SK-N-SH treated with all-trans-retinoic acid at 6 μM for 48 hours (cell line): Measurements from ENCODE around the gene SH3PXD2B.

ENCODE experiments used
- ATAC-seq: fragments of 200-7000 bp; cut with Tn5 transposase; 3 replicates; pipeline ENCODE4 v1.9.1; 2020; ENCODE audit warnings: mild to moderate bottlenecking, moderate library complexity
- BACH2 ChIP-seq: fragments of 250-450 bp; sonication (Bioruptor Pico); IDR thresholded peaks from 2 replicates; pipeline ENCODE4 v1.9.0; 2021; ENCODE audit warnings: mild to moderate bottlenecking, borderline replicate concordance
- CREB5 ChIP-seq: fragments of 250-450 bp; sonication (Bioruptor Pico); IDR thresholded peaks from 2 replicates; pipeline ENCODE4 v1.5.1; 2020; ENCODE audit warnings: low read depth, mild to moderate bottlenecking, moderate library complexity
- CSDC2 ChIP-seq: fragments of 250-450 bp; sonication (Bioruptor Pico); IDR thresholded peaks from 2 replicates; pipeline ENCODE4 v1.5.0; 2020; ENCODE audit warnings: mild to moderate bottlenecking, moderate library complexity
- CSRNP3 ChIP-seq: fragments of 250-450 bp; sonication (Bioruptor Pico); IDR thresholded peaks from 2 replicates; pipeline ENCODE4 v1.5.1; 2021; ENCODE audit warnings: mild to moderate bottlenecking, moderate library complexity
- ESRRG ChIP-seq: fragments of 250-450 bp; sonication (Bioruptor Pico); IDR thresholded peaks from 2 replicates; pipeline ENCODE4 v1.6.1; 2021; ENCODE audit warnings: mild to moderate bottlenecking
- GLIS3 ChIP-seq: fragments of 250-450 bp; sonication (Bioruptor Pico); IDR thresholded peaks from 2 replicates; pipeline ENCODE4 v1.5.0; 2020; ENCODE audit warnings: mild to moderate bottlenecking, moderate library complexity
- ISL1 ChIP-seq: fragments of 250-450 bp; sonication (Bioruptor Pico); IDR thresholded peaks from 2 replicates; pipeline ENCODE4 v2.1.2; 2022; ENCODE audit warnings: mild to moderate bottlenecking, moderate library complexity
- OSR1 ChIP-seq: fragments of 250-450 bp; sonication (Bioruptor Pico); IDR thresholded peaks from 2 replicates; pipeline ENCODE4 v1.8.0; 2022; ENCODE audit warnings: moderate library complexity, mild to moderate bottlenecking, inconsistent platforms
- PATZ1 ChIP-seq: fragments of 250-450 bp; sonication (Bioruptor Pico); IDR thresholded peaks from 2 replicates; pipeline ENCODE4 v1.8.0; 2020; ENCODE audit warnings: mild to moderate bottlenecking, moderate library complexity, borderline replicate concordance
- POU6F1 ChIP-seq: fragments of 250-450 bp; sonication (Bioruptor Pico); IDR thresholded peaks from 2 replicates; pipeline ENCODE4 v1.8.0; 2021; ENCODE audit warnings: low read depth, mild to moderate bottlenecking, moderate library complexity, borderline replicate concordance
- PPARA ChIP-seq: fragments of 250-450 bp; sonication (Bioruptor Pico); IDR thresholded peaks from 2 replicates; pipeline ENCODE4 v1.5.0; 2020; ENCODE audit warnings: mild to moderate bottlenecking, borderline replicate concordance
- RARB ChIP-seq: fragments of 250-450 bp; sonication (Bioruptor Pico); IDR thresholded peaks from 2 replicates; pipeline ENCODE4 v1.8.0; 2021; ENCODE audit warnings: mild to moderate bottlenecking, moderate library complexity
- SNAI2 ChIP-seq: fragments of 250-450 bp; sonication (Bioruptor Pico); IDR thresholded peaks from 2 replicates; pipeline ENCODE4 v1.5.0; 2020; ENCODE audit warnings: mild to moderate bottlenecking, moderate library complexity
- TCF4 ChIP-seq: fragments of 250-450 bp; sonication (Bioruptor Pico); IDR thresholded peaks from 2 replicates; pipeline ENCODE4 v1.8.0; 2021; ENCODE audit warnings: mild to moderate bottlenecking, moderate library complexity, borderline replicate concordance
- TOX ChIP-seq: fragments of 250-450 bp; sonication (Bioruptor Pico); IDR thresholded peaks from 2 replicates; pipeline ENCODE4 v1.8.0; 2021; ENCODE audit warnings: mild to moderate bottlenecking, moderate library complexity, borderline replicate concordance
- TSHZ2 ChIP-seq: fragments of 250-450 bp; sonication (Bioruptor Pico); IDR thresholded peaks from 2 replicates; pipeline ENCODE4 v1.5.0; 2020; ENCODE audit warnings: mild to moderate bottlenecking, moderate library complexity
- ZC3H10 ChIP-seq: fragments of 250-450 bp; sonication (Bioruptor Pico); IDR thresholded peaks from 2 replicates; pipeline ENCODE4 v1.5.1; 2021; ENCODE audit warnings: mild to moderate bottlenecking, moderate library complexity
- ZFP3 ChIP-seq: fragments of 250-450 bp; sonication (Bioruptor Pico); IDR thresholded peaks from 2 replicates; pipeline ENCODE4 v1.5.0; 2020; ENCODE audit warnings: mild to moderate bottlenecking, moderate library complexity
- ZFP30 ChIP-seq: fragments of 450-650 bp; formaldehyde crosslinking; IDR thresholded peaks from 2 replicates; pipeline ENCODE4 v1.5.0; 2022; ENCODE audit warnings: mild to moderate bottlenecking, moderate library complexity
- ZNF565 ChIP-seq: fragments of 450-650 bp; formaldehyde crosslinking; conservative IDR thresholded peaks from 2 replicates; pipeline ENCODE4 v1.5.0; 2020; ENCODE audit warnings: low read depth, mild to moderate bottlenecking, moderate library complexity
- ZNF70 ChIP-seq: fragments of 450-650 bp; formaldehyde crosslinking; IDR thresholded peaks from 2 replicates; pipeline ENCODE4 v1.5.0; 2020; ENCODE audit warnings: mild to moderate bottlenecking, moderate library complexity
- ZNF8 ChIP-seq: fragments of 450-650 bp; formaldehyde crosslinking; IDR thresholded peaks from 2 replicates; pipeline ENCODE4 v1.5.0; 2020; ENCODE audit warnings: mild to moderate bottlenecking, moderate library complexity

SH3PXD2B gene

GRCh38 chr5:172486912-172487311 lies 32.6 kb upstream of the SH3PXD2B start:
- ATAC-seq = no peak
- TF ChIP-seq TCF4 (CRISPR knock-in tag) (no peak), SNAI2 (CRISPR knock-in tag) (no peak), ISL1 (CRISPR knock-in tag) (no peak), ZNF70 (no peak), GLIS3 (no peak), ZFP3 (CRISPR knock-in tag) (no peak), ESRRG (no peak), CSRNP3 (CRISPR knock-in tag) (no peak), ZNF565 (CRISPR knock-in tag) (no peak)
- TF ChIP-seq, all 23 proteins: peak for 0

GRCh38 chr5:172486451-172486850 lies 32.1 kb upstream of the SH3PXD2B start:
- ATAC-seq = no peak
- TF ChIP-seq BACH2 = no peak

GRCh38 chr5:172485511-172486202 lies 31.3 kb upstream of the SH3PXD2B start:
- no peak for ATAC-seq
- no peak for TF ChIP-seq PATZ1
- no peak for TF ChIP-seq BACH2
- no peak for TF ChIP-seq GLIS3
- TF ChIP-seq ZNF70 = no peak
- no peak for TF ChIP-seq ZC3H10
- no peak for TF ChIP-seq TSHZ2
- TF ChIP-seq ZNF565 (CRISPR knock-in tag) = no peak
- no peak for TF ChIP-seq ESRRG
- no peak for TF ChIP-seq RARB (CRISPR knock-in tag)
- TF ChIP-seq CREB5 (CRISPR knock-in tag) = no peak
- TF ChIP-seq ZNF8 (CRISPR knock-in tag) = no peak
- no peak for TF ChIP-seq PPARA (CRISPR knock-in tag)
- TF ChIP-seq ZFP30 (CRISPR knock-in tag) = no peak
- TF ChIP-seq POU6F1 (CRISPR knock-in tag) = no peak
- TF ChIP-seq CSDC2 (CRISPR knock-in tag) = no peak
- no peak for TF ChIP-seq ISL1 (CRISPR knock-in tag)
- TF ChIP-seq OSR1 (CRISPR knock-in tag) = no peak
- TF ChIP-seq SNAI2 (CRISPR knock-in tag) = no peak

GRCh38 chr5:172484664-172485063 lies 30.3 kb upstream of the SH3PXD2B start:
- ATAC-seq = no peak
- TF ChIP-seq ESRRG = no peak
- no peak for TF ChIP-seq ZNF565 (CRISPR knock-in tag)
- no peak for TF ChIP-seq TOX
- TF ChIP-seq, all 23 proteins: peak for 0
